ENCODE results near the gene SPACA6. TPM values are rescaled to one million over a fixed set of nuclear protein-coding genes. Genes with fewer than 3 reads are reported as not detected.

SPACA6 gene
- total RNA-seq, 1 experiment from 2014 or later = 30.3 TPM

- DNase-seq = no peak
- H3K36me3 Mint-ChIP-seq (ENCODE audit: insufficient read depth, unreplicated experiment) = no peaks in the 10 kb centered on the region
- no peak overlapping the region for H3K4me3 Mint-ChIP-seq (ENCODE audit: low read depth, unreplicated experiment)
- no peak for TF ChIP-seq CTCF (IDR thresholded peaks at IDR 0.05; ENCODE audit: unreplicated experiment)
- H3K4me1 Mint-ChIP-seq (ENCODE audit: low read depth, unreplicated experiment) = no peaks in the 10 kb centered on the region
- H3K27ac Mint-ChIP-seq (ENCODE audit: unreplicated experiment) = no peak overlapping the region
- intact Hi-C loops (cut with micrococcal nuclease; ENCODE audit: unreplicated experiment) = loop anchor here (10.0 kb wide), 1 partner anchor 97 kb away; no protein-coding TSS in a partner anchor
- CTCF ChIA-PET = interaction anchor here (1.0 kb wide), 1 partner anchor 178 kb away, joined by 3 read pairs; no protein-coding TSS in a partner anchor
- H3K27me3 Mint-ChIP-seq (ENCODE audit: unreplicated experiment) = peaks cover 73% of the 10 kb centered on the region
- BruUV-seq (replicated peaks) = no TSS peak
- no peaks in the 10 kb centered on the region for H3K9me3 Mint-ChIP-seq (ENCODE audit: low read depth, unreplicated experiment)
Measured at GRCh38 chr19:51651216-51651846, 41.8 kb upstream of the SPACA6 start.

GRCh38 chr19:51652266-51652665 is 40.9 kb upstream of the SPACA6 start:
- no peak for TF ChIP-seq CTCF (IDR thresholded peaks at IDR 0.05; ENCODE audit: unreplicated experiment)
- Mint-ChIP-seq H3K9me3 (ENCODE audit: low read depth, unreplicated experiment) (no peaks in the 10 kb centered on the region), H3K4me3 (ENCODE audit: low read depth, unreplicated experiment) (no peak overlapping the region), H3K27ac (ENCODE audit: unreplicated experiment) (no peak overlapping the region), H3K36me3 (ENCODE audit: insufficient read depth, unreplicated experiment) (no peaks in the 10 kb centered on the region), H3K4me1 (ENCODE audit: low read depth, unreplicated experiment) (peaks cover 9% of the 10 kb centered on the region), H3K27me3 (ENCODE audit: unreplicated experiment) (peaks cover 83% of the 10 kb centered on the region)
- no peak for DNase-seq
- intact Hi-C loops (cut with micrococcal nuclease; ENCODE audit: unreplicated experiment) = loop anchor here (10.0 kb wide), 1 partner anchor 97 kb away; no protein-coding TSS in a partner anchor
- CTCF ChIA-PET = no interaction called here
- BruUV-seq (replicated peaks) = no TSS peak

- Mint-ChIP-seq H3K4me1 (ENCODE audit: low read depth, unreplicated experiment) (peaks cover 10% of the 10 kb centered on the region), H3K9me3 (ENCODE audit: low read depth, unreplicated experiment) (no peaks in the 10 kb centered on the region), H3K36me3 (ENCODE audit: insufficient read depth, unreplicated experiment) (no peaks in the 10 kb centered on the region), H3K4me3 (ENCODE audit: low read depth, unreplicated experiment) (no peak overlapping the region), H3K27me3 (ENCODE audit: unreplicated experiment) (peaks cover 84% of the 10 kb centered on the region), H3K27ac (ENCODE audit: unreplicated experiment) (no peak overlapping the region)
- intact Hi-C loops (cut with micrococcal nuclease; ENCODE audit: unreplicated experiment) = loop anchor here (10.0 kb wide), 1 partner anchor 98 kb away; no protein-coding TSS in a partner anchor
- DNase-seq = no peak
- no peak for TF ChIP-seq CTCF (IDR thresholded peaks at IDR 0.05; ENCODE audit: unreplicated experiment)
- CTCF ChIA-PET = no interaction called here
- no TSS peak for BruUV-seq (replicated peaks)
Measured at GRCh38 chr19:51653162-51653561, 40.0 kb upstream of the SPACA6 start.

GRCh38 chr19:51654783-51655182 is 38.3 kb upstream of the SPACA6 start:
- H3K4me3 Mint-ChIP-seq (ENCODE audit: low read depth, unreplicated experiment) = no peak overlapping the region
- no peak for DNase-seq
- peaks cover 10% of the 10 kb centered on the region for H3K4me1 Mint-ChIP-seq (ENCODE audit: low read depth, unreplicated experiment)
- no peaks in the 10 kb centered on the region for H3K36me3 Mint-ChIP-seq (ENCODE audit: insufficient read depth, unreplicated experiment)
- CTCF ChIA-PET = interaction anchor here (0.5 to 1.2 kb wide), 2 partner anchors 49 to 233 kb away, joined by 3 to 5 read pairs; no protein-coding TSS in a partner anchor
- BruUV-seq (replicated peaks) = no TSS peak
- intact Hi-C loops (cut with micrococcal nuclease; ENCODE audit: unreplicated experiment) = loop anchor here (5.0 to 10.0 kb wide), 2 partner anchors 32 to 100 kb away; no protein-coding TSS in a partner anchor
- peaks cover 68% of the 10 kb centered on the region for H3K27me3 Mint-ChIP-seq (ENCODE audit: unreplicated experiment)
- no peak overlapping the region for H3K27ac Mint-ChIP-seq (ENCODE audit: unreplicated experiment)
- TF ChIP-seq CTCF (IDR thresholded peaks at IDR 0.05; ENCODE audit: unreplicated experiment) = no peak
- H3K9me3 Mint-ChIP-seq (ENCODE audit: low read depth, unreplicated experiment) = no peaks in the 10 kb centered on the region
